Liver (tissue), 3 donors: ENCODE results near the gene BEND3.
"Not testable (repeated sequence)": the region's sequence is repeated elsewhere in the genome, so short reads cannot be mapped to it uniquely, and the experiment has no call there.

Source experiments
- ATF3 ChIP-seq: IDR thresholded peaks from 2 replicates; pipeline ENCODE4 v1.6.1; 2016; ENCODE audit warnings: antibody characterized with exemption
- CTCF ChIP-seq: fragments of 150-350 bp; IDR thresholded peaks from 2 replicates; pipeline ENCODE4 v1.5.1; 2017; ENCODE audit warnings: improper control_type of control experiment, low read depth, low read length; ENCODE audit not compliant: missing input control
- EGR1 ChIP-seq, 2 donors: IDR thresholded peaks; 2 replicates each; pipeline ENCODE4 v1.6.1; 2016 to 2018; ENCODE audit warnings: antibody characterized with exemption in 2 of 2, low read depth in 2 of 2
- FOXA1 ChIP-seq: IDR thresholded peaks from 2 replicates; pipeline ENCODE4 v1.6.1; 2016; ENCODE audit warnings: antibody characterized with exemption
- FOXA2 ChIP-seq: IDR thresholded peaks from 2 replicates; pipeline ENCODE4 v1.6.1; 2016; ENCODE audit warnings: antibody characterized with exemption
- MAX ChIP-seq: IDR thresholded peaks from 2 replicates; pipeline ENCODE4 v1.6.1; 2016; ENCODE audit warnings: antibody characterized with exemption
- RAD21 ChIP-seq, 2 donors: IDR thresholded peaks; 2 replicates each; pipeline ENCODE4 v1.6.1; 2016; ENCODE audit warnings: antibody characterized with exemption in 2 of 2, mild to moderate bottlenecking in 2 of 2
- REST ChIP-seq: IDR thresholded peaks from 2 replicates; pipeline ENCODE4 v1.6.1; 2016; ENCODE audit warnings: antibody characterized with exemption, mild to moderate bottlenecking
- TAF1 ChIP-seq: conservative IDR thresholded peaks from 2 replicates; pipeline ENCODE4 v1.6.1; 2016; ENCODE audit warnings: antibody characterized with exemption, mild to moderate bottlenecking
- YY1 ChIP-seq: IDR thresholded peaks from 2 replicates; pipeline ENCODE4 v1.6.1; 2016; ENCODE audit warnings: antibody characterized with exemption, mild to moderate bottlenecking
- ZBTB33 ChIP-seq: IDR thresholded peaks from 2 replicates; pipeline ENCODE4 v1.6.1; 2016; ENCODE audit warnings: antibody characterized with exemption
- donor health status: healthy.
- donor health status: healthy.

GRCh38 chr6:107019628-107020027 is 95.7 kb downstream of the BEND3 start:
- not testable (repeated sequence) for TF ChIP-seq YY1; FOXA1; REST; CTCF; ATF3; FOXA2; EGR1 (IDR thresholded peaks at IDR 0.05; ENCODE audit: low read depth in 2 of 2); ZBTB33; RAD21 (IDR thresholded peaks at IDR 0.05); MAX; TAF1
